GM21619 (cell line): ENCODE results near the gene MSLN.
A peak's percentile ranks its signal among the peaks of the same experiment; 100 is the strongest.
"Not testable (repeated sequence)": the region's sequence is repeated elsewhere in the genome, so short reads cannot be mapped to it uniquely, and the experiment has no call there.

Source experiments
- ATAC-seq: cut with Tn5 transposase; IDR thresholded peaks from one replicate; pipeline ENCODE4 v1.9.1; 2021; ENCODE audit not compliant: unreplicated experiment

MSLN gene

DNA sequence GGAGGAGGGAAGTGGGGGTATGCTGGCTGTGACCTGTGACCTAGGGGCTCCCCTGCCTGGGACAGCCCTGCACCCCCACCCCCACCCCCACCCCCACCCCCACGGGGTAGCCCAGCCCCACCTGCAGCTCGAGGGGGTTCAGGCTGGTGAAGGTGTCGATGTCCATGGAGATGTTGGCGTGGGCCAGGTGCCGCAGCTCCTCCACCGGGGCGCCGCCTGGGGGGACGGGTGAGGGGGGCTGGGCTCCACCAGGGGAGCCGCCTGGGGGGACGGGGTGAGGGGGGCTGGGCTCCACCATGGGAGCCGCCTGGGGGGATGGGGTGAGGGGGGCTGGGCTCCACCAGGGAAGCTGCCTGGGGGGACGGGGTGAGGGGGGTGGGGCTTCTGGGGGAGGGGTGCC is 9.9 kb downstream of the MSLN start:
- no peak for ATAC-seq

DNA sequence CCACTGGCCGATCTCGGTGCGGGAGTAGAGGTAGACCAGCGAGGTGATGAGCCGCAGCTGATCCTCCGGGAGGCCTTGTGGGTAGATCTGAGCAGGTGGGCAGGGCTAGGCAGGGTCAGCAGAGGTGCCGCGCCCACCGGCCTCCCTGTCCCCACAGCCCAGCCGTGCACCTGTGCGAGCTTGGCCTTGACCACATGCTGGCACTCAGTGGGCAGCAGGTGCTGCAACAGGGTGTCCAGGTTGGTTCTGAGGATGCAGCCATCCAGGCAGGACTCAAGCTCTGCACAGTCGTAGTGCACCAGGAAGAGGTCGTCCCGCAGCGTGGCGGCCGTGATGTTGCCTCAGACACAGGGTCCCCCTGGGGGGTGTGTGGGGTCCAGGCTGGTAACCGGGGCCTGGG is 12.4 kb downstream of the MSLN start:
- no peak for ATAC-seq

DNA sequence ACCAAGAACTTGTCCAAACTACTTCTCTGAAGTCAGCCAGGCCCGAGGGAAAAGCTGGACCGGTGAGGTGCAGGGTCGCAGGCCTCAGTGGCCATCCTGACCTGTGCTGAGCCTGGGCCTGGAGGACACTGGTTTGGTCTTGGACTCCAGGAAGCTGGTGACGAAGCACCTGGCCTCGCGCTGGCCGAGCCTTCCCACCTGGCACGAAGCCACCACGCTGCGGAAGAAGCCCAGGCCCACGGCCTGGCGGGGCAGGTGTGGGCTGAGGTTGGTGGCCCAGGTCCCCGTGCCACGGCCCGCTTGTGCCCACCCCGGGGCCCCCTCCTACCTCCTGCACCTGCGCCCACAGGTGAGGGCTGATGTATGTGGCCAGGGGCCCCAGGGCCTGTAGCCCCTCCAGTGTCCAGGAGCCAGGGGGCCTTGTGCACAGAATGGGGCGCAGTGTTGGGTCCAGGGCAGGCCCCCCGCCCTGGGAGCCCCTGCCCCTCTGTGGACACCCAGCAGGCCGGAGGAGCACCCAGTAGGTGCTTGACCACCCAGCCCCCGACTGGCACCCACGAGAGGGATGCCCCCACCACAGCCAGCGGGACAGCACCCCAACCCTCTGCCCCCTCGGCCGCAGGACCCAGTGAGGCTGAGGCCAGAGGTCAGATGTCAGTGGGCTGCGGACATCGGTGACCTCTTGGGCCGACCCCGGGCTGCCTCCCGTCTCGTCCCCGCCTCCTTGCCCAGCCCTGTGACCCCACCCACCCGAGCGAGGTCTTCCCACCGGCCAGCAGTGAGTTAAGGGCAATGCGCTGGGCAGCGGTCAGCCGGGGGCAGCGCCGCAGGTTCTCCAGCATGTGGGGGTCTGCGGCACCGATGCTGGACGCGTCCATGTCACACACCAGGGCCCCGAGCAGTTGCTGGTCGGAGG is 13.8 kb downstream of the MSLN start:
- no peak for ATAC-seq

DNA sequence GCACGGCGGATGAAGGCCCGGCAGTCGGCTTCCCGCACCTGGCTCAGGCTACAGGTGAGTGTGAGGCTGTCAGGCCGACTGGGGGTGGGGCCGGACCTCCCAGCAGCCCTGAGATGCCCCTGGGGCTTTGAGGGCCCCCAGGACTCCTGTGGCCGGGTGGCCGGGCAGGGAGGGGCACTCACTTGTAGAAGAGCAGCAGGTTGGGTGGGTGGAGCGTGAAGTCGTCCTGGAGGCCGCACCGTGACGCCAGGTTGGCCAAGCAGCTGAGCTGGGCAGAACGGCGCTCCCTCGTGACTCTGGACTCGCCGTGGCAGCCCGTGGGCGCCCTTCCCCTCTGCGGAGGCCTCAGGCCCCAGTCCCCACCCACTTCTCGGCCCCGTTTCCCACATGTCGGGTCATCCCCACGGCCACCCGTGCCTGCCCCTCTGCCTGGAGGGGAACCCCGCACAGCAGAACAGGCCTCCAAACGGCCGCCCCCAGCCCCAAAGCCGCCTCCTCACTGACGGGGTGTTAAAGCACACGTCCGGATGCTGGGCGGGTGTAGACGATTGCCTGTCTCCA is 14.8 kb downstream of the MSLN start:
- no peak for ATAC-seq

DNA sequence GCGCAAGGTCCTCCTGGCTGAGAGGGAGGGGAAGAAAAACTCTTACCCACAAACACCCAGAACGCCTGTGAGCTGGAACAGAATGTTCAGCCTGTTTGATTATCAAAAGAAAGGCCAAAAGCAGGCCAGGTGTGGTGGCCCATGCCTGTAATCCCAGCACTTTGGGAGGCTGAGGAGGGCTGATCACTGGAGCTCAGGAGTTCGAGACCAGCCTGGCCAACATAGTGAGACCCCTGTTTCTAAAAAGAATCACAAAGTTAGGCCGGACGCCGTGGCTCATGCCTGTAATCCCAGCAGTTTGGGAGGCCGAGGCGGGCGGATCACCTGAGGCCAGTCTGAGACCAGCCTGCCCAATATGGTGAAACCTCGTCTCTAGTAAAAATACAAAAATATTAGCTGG is 15.8 kb downstream of the MSLN start:
- not testable (repeated sequence) for ATAC-seq

DNA sequence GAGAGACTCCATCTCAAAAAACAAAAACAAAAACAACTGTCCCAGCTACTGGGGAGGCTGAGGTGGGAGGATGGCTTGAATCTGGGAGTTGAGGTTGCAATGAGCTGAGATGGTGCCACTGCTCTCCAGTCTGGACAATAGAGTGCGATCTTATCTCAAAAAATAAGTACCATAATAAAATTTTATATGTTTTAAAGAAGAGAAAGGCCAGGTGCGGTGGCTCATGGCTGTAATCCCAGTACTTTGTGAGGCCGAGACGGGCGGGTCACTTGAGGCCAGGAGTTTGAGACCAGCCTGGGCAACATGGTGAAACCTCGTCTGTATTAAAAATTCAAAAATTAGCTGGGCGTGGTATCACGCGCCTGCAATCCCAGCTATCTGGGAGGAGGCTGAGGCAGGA is 16.3 kb downstream of the MSLN start:
- no peak for ATAC-seq

DNA sequence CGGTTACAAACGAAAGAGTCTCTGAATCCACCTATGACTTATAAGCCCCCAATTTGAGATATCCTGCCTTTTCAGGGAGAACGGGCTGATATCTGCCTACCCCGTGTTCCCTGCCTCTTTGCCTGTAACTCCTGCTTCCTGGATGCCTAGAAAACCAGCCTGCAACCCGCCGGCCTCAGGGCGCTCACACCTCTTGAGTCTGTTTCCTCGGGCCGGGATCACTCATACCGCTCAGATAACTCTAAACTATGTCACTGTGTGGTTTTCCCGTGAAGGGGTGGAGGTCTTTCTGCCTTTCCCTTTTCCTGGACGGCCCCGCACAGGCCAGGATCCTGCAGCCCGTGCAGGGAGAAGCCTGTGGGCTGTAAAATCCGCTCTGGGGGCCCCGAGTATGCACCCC is 17.3 kb downstream of the MSLN start:
- ATAC-seq, result no peak

DNA sequence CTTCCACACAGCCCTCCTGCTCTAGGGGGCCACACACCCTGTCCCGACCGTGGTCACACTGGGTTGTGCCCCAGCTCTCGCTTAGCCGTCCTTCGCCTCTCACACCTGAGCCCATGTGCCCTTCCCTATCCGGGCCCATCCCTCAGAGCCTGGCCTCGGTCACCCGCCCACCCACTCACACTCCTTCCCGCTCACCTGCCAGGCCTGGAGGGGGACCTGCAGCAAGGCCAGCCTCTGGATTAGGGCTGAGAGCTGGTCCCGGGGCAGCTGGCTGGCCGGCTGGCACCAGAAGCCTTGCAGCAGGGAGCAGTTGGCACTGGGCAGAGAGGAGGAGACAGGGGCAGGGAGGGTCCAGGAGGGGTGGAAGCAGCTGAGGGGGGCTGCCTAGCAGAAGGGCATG is 17.9 kb downstream of the MSLN start:
- no peak for ATAC-seq

DNA sequence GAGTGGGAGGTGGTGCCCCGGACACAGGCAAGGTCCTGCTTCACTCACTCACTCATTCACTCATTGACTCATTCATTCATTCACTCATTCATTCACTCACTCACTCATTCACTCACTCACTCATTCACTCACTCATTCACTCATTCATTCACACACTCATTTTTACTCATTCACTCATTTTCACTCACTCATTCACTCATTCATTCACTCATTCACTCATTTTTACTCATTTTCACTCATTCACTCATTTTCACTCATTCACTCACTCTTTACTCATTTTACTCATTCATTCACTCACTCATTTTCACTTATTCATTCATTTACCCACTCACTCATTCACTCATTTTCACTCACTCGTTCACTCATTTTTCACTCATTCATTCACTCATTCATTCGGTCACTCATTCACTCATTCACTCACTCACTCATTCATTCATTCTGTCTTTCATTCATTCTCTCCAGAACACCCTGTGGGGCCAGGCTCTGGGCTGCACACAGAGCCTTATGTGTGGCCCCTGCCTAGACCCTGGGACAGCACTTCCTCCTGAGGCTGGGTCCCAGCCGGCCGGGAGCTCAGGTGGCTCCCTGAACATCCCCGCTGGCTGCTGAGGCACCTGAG is 18.5 kb downstream of the MSLN start:
- no peak for ATAC-seq

DNA sequence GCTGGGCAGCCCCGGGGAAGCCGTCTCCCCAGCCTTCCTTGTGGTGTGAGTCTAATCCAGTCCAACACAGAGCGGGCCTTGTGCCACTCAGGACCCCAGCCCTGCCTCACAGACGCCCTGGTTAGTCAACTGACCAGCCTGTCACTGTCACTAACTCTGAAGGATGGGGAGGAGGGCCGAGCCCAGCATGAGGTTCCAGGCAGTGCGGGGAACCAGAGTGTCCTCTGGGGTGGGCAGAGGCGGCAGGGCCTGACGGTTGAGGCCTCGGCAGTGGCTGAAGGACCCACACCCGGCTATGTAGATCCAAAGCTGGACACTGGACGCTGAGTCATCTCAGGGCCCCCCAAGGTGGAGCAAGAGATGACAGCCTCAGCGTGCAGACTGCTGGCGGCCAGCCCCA is 19.0 kb downstream of the MSLN start:
- no peak for ATAC-seq

DNA sequence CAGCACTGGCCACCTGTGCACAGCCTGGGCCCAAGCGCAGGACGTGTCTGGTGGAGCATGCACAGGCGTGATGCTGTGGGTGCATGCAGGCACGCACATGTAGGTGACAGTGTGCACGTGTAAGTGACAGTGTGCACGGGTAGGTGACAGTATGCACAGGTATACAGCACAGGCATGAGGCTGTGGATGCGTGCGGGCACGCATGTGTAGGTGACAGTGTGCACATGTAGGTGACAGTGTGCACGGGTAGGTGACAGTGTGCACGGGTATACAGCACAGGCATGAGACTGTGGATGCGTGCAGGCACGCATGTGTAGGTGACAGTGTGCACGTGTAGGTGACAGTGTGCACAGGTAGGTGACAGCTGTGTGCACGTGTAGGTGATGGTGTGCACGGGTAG is 19.8 kb downstream of the MSLN start:
- ATAC-seq, result no peak

DNA sequence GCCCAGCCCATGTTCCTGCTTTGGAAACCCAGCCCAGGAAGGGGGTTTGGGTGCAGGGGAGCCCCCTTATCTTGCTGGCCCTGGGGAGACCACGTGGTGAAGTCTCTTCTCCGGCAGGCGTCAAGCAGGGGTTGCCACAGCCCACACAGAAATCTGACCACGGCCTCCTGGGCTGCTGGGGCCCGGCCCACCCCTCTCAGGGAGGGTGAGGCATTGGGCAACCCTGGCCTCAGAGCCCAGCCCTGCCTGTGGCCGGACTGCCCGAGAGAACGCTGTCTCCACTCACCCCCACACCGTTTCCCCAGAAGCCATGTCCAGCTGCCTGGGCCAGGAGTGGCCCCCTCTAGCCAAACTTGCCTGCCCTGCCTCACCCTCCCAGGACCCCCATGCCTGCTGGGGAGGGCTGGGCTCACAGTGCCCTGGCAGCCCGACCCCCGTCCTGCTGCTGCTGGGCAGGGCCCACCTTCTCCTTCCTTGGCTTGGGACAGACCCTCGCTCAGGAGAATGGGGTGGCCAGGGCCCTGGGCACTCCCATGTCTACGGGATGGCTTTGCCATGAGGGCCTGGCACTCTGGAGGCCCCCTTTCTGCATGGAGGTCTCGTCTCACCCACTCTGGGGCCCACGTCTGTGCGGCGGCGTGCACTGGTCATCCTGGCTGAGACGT is 20.9 kb downstream of the MSLN start:
- no peak for ATAC-seq

DNA sequence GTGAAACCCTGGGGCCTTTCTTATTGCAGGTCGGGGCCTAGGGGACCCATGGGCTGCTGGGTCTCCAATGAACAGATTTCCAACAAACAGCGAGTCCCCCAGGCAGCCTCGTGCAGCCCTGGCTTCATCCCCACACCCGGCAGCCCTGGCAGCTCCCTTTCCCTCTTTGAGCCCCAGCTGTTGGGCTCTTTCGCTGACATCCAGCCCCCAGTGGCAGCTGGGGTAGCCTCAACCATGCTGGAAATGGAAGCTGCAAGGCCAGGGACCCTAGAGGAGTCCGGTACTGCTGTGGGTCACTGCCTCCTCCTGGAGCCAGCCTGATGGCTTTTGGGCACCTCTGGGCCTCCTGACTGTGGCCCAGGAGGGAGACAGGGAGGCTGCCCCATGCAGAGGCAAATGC is 21.7 kb downstream of the MSLN start:
- no peak for ATAC-seq

DNA sequence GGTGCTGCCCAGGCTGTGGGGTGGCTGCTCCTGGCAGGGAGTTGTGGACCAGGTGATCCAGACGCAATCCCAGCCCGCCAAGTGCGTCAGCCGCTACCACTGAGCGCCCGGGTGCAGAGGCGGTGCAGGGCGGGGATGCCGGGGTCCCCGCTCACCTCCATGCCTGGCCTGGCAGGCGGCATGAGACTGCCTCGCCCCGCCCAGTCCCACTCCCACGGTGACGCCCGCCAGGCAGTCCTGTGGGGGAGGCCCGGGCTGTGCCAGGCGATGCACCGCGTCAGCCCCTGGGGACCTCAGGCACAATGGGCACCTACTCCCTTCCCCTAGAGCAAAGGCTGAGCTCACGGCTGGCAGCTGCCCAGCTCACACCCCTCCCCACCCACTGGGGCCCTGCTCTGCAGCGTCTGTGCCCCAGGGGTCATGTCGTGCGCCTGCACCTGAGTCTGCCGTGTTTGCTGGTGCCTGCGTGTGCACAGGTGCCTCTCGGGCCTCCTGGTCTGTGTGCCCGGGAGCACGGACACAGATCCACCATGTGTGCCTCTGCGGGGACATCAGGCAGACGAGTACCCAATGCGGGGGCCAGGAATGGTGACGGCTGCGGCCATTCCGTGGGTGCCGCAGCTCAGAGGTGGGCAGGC is 22.4 kb downstream of the MSLN start:
- ATAC-seq, result no peak

DNA sequence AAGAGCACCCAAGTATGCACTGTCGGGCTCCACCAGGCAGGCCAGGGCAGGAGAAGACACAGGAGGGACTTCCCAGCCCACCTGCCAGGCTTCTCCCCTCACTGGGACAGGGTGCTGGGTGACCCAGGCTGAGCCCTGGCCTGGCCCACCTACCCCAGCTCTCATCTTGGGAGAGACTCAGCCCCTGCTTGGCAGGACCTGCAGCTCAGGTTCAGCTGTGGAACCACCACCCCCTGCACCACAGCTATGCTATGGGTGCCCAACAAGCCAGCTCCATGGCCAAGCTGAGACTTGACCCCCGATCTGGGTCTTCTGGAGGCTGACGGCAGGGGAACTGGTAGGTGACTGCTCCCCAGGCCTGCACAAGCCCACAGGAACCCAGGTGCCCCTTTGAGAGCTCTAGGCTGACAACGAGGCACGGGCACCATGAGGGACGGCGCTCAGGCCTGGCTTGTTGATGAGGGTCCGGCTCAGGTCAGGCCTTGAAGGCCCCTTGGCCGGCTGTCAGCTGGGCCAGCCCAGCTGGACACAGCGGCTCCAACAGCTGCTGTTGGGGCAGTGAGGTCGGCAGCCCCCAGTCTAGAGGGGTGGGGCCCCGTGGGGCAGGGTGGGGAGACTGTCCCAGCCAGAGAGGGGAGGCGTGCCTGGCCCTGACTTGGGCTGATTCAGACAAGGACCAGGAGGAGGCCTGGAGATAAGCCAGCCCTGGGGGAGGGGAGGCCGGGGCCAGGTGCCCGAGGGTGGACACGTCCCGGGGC is 23.0 kb downstream of the MSLN start:
- ATAC-seq, result no peak

DNA sequence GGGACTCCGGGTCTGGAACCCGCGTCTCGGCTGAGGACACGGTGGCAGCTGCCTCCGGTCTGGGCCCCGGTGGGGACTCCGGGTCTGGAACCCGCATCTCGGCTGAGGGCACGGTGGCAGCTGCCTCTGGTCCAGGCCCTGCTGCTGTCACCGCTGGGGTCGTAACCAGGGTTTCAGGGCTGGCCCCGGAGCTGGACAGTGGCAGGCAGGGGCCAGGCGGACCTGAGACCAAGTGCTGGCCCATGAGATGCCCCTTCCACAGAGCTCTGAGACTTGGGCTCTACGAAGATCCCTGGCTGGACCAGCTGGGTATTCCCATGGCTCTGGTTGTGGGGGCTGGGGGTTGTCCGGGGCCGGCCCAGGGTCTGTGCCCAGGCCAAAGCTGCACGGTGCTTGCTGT is 23.9 kb downstream of the MSLN start:
- no peak for ATAC-seq

DNA sequence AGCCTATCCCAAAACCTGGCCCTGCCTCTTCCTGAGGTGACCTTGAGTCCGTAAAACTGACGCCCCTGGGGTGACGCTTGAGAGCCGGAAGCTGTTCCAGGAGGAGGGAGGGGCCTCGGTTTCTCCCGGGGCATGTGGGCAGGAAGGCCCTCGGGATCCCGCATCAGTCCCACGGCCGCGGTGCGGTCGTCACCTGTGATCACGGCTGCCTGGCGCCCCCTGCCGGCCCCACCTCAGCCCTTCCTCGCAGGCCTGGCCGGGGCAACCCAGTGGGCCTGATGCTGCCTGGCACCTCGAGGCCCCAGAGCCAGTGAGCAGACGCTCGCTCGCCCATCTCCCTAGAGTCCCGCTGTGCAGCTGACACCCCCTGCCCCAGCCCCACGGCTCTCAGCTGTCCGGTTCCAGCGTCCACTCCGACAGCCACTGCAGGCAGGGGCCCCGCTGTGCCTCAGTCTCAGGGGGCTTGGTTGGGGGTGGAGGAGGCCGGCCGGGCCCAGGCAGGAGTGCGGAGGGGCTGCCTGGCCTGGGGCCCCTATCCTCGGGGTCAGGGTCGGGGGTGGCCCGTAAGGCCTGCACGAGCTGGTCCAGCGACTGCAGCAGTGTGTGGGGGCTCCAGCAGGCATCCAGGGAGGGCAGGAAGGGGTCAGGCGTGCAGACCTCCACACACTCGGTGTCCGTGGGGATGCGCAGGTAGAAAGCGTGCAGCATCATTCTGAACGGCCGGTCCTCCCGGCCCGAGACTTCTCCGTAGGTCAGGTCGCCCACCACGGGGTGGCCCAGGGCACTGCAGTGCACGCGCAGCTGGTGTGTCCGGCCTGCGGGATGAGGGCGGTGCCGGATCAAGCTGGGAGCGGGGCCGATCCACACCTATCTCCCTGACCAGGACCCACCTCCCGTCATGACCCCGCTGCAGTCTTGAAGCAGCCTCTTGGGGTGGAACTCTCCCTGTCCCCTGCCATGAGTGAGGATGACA is 25.3 kb downstream of the MSLN start:
- ATAC-seq, result no peak

DNA sequence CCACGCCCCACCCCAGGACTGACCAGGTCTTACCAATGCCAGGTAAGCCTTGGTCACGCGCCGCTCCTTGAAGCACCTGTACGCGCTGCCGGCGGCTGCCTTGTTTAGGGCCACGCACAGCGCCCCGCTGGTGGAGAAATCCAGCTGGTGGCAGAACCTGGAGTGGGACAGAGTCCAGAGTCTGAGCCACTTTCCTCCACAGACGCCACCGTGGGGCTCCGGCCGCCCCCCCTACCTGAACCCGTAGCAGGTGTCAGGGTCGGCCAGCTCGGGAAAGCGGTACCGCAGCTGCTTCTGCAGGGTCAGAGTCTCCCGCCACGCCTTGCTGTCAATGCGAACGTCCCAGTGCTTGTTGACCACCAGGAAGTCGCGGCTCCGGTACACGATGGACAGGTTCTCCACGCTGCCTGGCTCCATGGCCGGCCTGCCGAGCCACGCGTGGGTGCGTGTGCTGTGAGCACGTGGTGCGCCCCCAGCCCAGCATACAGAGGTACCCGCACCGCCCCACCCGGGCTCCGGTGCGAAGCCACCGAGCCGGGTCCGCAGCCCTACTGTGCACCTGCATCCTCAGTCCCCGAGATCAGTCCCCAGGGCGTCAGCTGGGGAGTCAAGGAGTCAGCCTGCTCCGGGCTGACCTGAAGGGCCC is 26.9 kb downstream of the MSLN start:
- peak; percentile 1 for ATAC-seq

DNA sequence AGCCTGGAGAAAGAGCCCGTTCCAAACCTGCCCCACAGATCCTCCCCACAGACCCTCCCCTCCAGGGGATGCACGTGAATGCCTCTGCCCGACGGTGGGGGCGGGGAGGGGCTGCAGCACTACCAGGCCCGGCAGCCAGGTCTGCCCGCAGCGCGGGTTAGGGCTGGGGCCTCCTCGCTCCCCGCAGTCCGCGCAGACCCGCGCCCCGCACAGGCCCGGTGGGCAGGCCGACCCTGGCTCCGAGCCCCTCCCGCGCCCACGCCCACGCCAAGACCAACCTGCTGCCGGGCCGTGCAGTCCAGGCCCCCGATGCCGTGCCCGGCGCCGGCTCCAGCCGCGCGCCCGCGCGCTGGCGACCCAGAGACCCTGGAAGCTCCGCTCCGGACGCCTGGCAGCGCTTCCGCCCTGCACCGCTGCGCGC is 27.5 kb downstream of the MSLN start, which contains the start of gene RPUSD1:
Gene RPUSD1 (minus strand): TSS at position 404 of the 421 bp plus-strand sequence. CDS start 644 bp downstream, outside the sequence.
- ATAC-seq, result peak; percentile 12
